ENCODE measurements around the gene PHLPP1.

DNA sequence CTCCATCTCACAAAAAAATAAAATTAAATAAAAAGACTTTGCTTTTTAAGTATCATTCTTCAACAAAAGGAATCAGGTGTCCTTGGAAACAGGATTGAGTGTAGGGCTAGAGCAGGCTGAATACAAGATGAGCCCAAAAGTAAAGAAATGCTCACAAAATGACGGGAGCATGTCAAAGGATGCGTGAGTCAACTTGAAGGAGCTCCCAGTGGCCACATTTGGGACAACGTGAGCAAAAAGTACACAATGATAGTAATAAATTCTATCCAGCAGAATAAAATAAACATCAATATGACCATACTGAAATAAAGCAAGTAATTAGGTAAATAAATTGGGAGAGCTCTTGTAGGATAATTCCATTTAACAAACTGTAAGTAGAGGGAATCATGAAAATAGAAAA is 220.7 kb downstream of the PHLPP1 start:
- TF ChIP-seq, protein P1, sequence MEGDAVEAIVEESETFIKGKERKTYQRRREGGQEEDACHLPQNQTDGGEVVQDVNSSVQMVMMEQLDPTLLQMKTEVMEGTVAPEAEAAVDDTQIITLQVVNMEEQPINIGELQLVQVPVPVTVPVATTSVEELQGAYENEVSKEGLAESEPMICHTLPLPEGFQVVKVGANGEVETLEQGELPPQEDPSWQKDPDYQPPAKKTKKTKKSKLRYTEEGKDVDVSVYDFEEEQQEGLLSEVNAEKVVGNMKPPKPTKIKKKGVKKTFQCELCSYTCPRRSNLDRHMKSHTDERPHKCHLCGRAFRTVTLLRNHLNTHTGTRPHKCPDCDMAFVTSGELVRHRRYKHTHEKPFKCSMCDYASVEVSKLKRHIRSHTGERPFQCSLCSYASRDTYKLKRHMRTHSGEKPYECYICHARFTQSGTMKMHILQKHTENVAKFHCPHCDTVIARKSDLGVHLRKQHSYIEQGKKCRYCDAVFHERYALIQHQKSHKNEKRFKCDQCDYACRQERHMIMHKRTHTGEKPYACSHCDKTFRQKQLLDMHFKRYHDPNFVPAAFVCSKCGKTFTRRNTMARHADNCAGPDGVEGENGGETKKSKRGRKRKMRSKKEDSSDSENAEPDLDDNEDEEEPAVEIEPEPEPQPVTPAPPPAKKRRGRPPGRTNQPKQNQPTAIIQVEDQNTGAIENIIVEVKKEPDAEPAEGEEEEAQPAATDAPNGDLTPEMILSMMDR (IDR thresholded peaks at IDR 0.05; ENCODE audit: insufficient read depth, low read length, poor library complexity, severe bottlenecking): no peak
- no peak for TF ChIP-seq EZH2phosphoT487 (conservative IDR thresholded peaks at IDR 0.05; ENCODE audit: low read length)
